Epithelial cell of proximal tubule (primary cell): ENCODE measurements around the gene STARD10. TPM values are rescaled to one million over a fixed set of nuclear protein-coding genes. Genes with fewer than 3 reads are reported as not detected.

ENCODE experiments used
- DNase-seq: peaks from one replicate; pipeline ENCODE4 v3.0.0-alpha.2; 2011; ENCODE audit warnings: low read depth
- H3K4me3 ChIP-seq: 2 replicates; pipeline ENCODE4 v1.5.1; 2011; ENCODE audit warnings: low read depth, mild to moderate bottlenecking, low read length
- total RNA-seq: library from RNA; depleted of rRNA; stranded (reverse); fragments of >200 nt; gene quantifications from 2 replicates; pipeline ENCODE4 v1.2.3, GENCODE V29; 2015
- TF ChIP-seq, protein P1 (sequence below): conservative IDR thresholded peaks from 2 replicates; pipeline ENCODE4 v1.5.1; 2012; ENCODE audit warnings: low read depth, mild to moderate bottlenecking, low read length

Gene STARD10
- total RNA-seq, 1 donor from 2014 or later, result 54.8 TPM

DNA sequence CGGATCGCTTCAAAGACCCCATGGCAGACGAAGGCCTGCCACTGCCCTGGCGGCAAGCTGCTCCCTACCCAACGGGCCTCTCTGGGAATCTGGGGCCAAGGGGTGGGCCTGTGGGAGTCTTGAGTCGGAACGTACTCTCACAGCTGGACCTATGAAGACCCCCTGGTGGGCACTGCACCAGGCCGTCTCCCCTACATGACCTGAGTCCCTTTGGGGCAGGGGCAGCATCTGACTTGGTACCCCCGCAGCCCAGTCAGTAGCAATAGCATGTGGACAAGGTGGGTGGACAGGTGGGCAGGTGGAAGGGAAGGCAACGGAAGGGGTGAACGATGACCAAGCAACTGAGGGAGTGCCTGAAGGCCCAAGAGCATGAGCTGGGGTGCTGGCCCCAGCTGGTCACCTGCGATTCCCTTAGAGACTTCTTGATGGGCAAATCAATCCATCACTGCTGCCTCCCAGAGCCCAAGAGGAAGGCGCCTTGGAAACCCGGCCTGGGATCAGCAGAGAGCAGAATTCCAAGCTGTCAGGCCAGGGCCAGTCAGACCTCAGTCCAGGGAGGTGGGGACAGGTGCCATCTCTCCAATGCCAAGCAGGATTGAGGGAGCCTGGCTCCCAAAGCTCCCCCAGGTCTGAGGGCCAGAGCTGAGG is 76.9 kb downstream of the STARD10 start:
- TF ChIP-seq, protein P1, sequence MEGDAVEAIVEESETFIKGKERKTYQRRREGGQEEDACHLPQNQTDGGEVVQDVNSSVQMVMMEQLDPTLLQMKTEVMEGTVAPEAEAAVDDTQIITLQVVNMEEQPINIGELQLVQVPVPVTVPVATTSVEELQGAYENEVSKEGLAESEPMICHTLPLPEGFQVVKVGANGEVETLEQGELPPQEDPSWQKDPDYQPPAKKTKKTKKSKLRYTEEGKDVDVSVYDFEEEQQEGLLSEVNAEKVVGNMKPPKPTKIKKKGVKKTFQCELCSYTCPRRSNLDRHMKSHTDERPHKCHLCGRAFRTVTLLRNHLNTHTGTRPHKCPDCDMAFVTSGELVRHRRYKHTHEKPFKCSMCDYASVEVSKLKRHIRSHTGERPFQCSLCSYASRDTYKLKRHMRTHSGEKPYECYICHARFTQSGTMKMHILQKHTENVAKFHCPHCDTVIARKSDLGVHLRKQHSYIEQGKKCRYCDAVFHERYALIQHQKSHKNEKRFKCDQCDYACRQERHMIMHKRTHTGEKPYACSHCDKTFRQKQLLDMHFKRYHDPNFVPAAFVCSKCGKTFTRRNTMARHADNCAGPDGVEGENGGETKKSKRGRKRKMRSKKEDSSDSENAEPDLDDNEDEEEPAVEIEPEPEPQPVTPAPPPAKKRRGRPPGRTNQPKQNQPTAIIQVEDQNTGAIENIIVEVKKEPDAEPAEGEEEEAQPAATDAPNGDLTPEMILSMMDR, result no peak
- no peak for DNase-seq

DNA sequence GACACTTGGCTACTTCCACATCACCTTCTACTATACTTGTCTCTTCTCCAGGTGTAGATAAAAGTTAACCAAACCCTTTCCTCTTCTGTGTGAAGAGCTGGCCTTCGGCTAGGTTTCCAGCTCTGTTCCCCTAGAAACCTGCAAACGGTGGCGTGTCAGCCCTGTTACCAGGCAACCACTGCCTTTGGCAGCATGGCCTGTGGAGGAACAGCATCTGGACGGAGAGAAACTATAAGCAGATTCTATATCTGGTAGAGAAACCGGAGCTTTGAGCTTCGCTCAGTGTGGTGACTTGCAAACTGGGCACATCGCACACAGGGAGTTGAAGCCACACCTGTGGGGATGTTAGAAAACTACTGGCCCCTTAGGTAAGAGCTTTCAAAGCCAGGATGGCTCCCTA is 77.6 kb downstream of the STARD10 start:
- TF ChIP-seq, protein P1, result no peak
- no peak overlapping the region for H3K4me3 ChIP-seq
- no peak for DNase-seq

More for the DNA sequence above, 76.9 kb downstream of the STARD10 start:
- H3K4me3 ChIP-seq, result no peak overlapping the region

- DNase-seq, result no peak
- no peak overlapping the region for H3K4me3 ChIP-seq
- TF ChIP-seq, protein P1, result no peak
Measured at GRCh38 chr11:72712841-72713240, 81.0 kb downstream of the STARD10 start.

- H3K4me3 ChIP-seq, result no peak overlapping the region
- DNase-seq, result no peak
- TF ChIP-seq, protein P1, result no peak
Measured at GRCh38 chr11:72712168-72712751, 81.6 kb downstream of the STARD10 start.

DNA sequence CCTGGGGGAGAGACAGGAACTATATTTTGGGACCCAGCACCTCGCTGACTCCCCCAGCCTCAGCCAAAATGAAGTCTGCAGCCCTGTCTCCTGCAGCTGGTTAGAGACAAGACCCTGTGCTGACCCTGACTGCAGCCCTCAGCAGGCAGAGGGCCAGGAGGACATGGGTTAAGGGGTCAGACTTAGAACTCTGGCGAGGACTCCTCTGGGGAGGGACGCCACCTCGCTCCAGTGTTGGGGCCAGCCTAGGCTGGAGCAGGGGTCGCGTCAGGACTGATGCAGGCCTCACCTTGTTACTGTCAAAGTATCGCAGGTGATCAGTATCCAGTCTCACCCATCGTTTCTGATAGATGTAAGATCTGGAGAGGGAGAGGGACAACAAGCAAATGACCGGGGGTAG is 82.7 kb downstream of the STARD10 start:
- DNase-seq, result no peak
- no peak overlapping the region for H3K4me3 ChIP-seq
- TF ChIP-seq, protein P1, result no peak

DNA sequence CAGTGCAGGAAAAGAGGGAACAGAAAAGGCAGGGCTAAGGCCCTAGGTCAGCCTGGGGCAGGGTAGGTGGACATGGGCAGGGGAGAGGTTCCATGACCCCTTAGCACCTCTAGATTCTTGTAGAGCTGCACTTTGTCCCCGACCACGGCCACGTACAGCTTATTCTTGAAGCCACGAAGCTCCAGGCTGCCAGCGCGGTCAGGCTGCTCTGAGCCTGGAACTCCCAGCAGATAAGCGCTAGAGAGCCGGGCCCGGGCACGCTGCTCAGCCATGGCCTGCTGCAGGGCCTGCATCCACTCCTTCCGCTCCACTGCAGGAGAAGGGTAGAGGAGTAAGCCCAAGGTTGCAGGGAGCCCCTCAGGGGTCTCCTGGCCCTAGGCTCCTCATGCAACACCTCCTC is 83.6 kb downstream of the STARD10 start:
- H3K4me3 ChIP-seq, result no peak overlapping the region
- DNase-seq, result no peak
- TF ChIP-seq, protein P1, result no peak

DNA sequence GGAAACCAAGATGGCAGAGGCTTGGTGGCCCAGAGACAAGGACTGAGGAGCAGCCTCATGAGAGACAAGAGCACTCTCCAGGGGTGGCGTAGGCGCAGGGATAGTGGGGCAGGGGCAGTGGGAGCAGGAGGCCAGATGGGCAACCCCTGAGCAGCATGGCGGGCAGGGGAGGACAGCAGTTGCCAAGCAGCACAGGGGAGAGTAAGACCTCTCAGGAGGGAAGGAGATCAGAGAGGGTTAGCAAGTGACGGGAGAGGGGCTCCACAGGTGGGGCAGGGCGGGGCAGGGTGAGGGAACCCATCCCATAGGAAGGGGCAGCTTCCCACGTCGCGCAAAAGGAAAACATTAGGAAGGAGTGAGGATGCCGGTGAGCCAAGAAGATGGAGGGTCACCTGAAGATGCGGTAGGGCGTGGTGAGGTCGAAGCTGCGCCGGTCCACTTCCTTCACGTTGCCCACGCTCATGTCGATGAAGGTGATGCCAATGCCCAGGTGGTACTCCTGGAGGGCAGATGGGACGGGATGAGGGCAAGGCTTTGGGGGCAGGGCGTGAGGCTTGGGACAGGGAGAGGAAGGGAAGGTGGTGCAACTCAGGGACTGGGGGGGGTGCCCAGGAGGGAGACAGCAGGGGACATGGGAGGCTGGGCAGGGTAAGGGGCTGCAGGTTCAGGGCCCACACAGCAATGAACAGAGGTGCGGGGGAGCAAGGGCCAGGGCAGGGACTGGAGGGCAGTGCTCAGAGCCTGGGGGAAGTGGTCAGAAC is 84.2 kb downstream of the STARD10 start:
- no peak for DNase-seq
- TF ChIP-seq, protein P1, result no peak

More for the DNA sequence above, 84.2 kb downstream of the STARD10 start:
- H3K4me3 ChIP-seq, result no peak overlapping the region
